ENCODE results near the gene MSI2.
A peak's percentile ranks its signal among the peaks of the same experiment; 100 is the strongest.

Gene MSI2

GRCh38 chr17:57416369-57416768 is 160.0 kb downstream of the MSI2 start:
- DNase-seq = no peak
- in situ Hi-C loops (cut with MboI; ENCODE audit: low pct_unique_long_range_greater_than_20kb, low sequenced_read_pairs) = no loop called here

GRCh38 chr17:57417956-57418355 is 161.6 kb downstream of the MSI2 start:
- no peak for DNase-seq
- in situ Hi-C loops (cut with MboI; ENCODE audit: low pct_unique_long_range_greater_than_20kb, low sequenced_read_pairs) = no loop called here

GRCh38 chr17:57418463-57419246 is 162.3 kb downstream of the MSI2 start:
- in situ Hi-C loops (cut with MboI; ENCODE audit: low pct_unique_long_range_greater_than_20kb, low sequenced_read_pairs) = no loop called here

GRCh38 chr17:57419940-57420550 is 163.7 kb downstream of the MSI2 start:
- DNase-seq = no peak
- in situ Hi-C loops (cut with MboI; ENCODE audit: low pct_unique_long_range_greater_than_20kb, low sequenced_read_pairs) = no loop called here

More at GRCh38 chr17:57418463-57419246, 162.3 kb downstream of the MSI2 start:
- DNase-seq = no peak

- DNase-seq = no peak
- in situ Hi-C loops (cut with MboI; ENCODE audit: low pct_unique_long_range_greater_than_20kb, low sequenced_read_pairs) = no loop called here
These were observed 164.7 kb downstream of the MSI2 start for GRCh38 chr17:57420734-57421717.

- in situ Hi-C loops (cut with MboI; ENCODE audit: low pct_unique_long_range_greater_than_20kb, low sequenced_read_pairs) = no loop called here
- no peak for DNase-seq
These were observed 166.3 kb downstream of the MSI2 start for GRCh38 chr17:57422574-57423164.

- in situ Hi-C loops (cut with MboI; ENCODE audit: low pct_unique_long_range_greater_than_20kb, low sequenced_read_pairs) = no loop called here
- no peak for DNase-seq
These were observed 167.2 kb downstream of the MSI2 start for GRCh38 chr17:57423541-57423940.

GRCh38 chr17:57424273-57424672 is 167.9 kb downstream of the MSI2 start:
- no peak for DNase-seq
- in situ Hi-C loops (cut with MboI; ENCODE audit: low pct_unique_long_range_greater_than_20kb, low sequenced_read_pairs) = no loop called here

- DNase-seq = peak; percentile 57
These were observed 168.5 kb downstream of the MSI2 start for GRCh38 chr17:57424777-57425188.

GRCh38 chr17:57425431-57425830 is 169.1 kb downstream of the MSI2 start:
- in situ Hi-C loops (cut with MboI; ENCODE audit: low pct_unique_long_range_greater_than_20kb, low sequenced_read_pairs) = no loop called here
- no peak for DNase-seq

More at GRCh38 chr17:57424777-57425188, 168.5 kb downstream of the MSI2 start:
- in situ Hi-C loops (cut with MboI; ENCODE audit: low pct_unique_long_range_greater_than_20kb, low sequenced_read_pairs) = no loop called here

GRCh38 chr17:57425903-57426880 is 169.9 kb downstream of the MSI2 start:
- in situ Hi-C loops (cut with MboI; ENCODE audit: low pct_unique_long_range_greater_than_20kb, low sequenced_read_pairs) = no loop called here
- no peak for DNase-seq

- in situ Hi-C loops (cut with MboI; ENCODE audit: low pct_unique_long_range_greater_than_20kb, low sequenced_read_pairs) = no loop called here
These were observed 173.6 kb downstream of the MSI2 start for GRCh38 chr17:57429966-57430365.

GRCh38 chr17:57431415-57431814 is 175.1 kb downstream of the MSI2 start:
- no peak for DNase-seq
- in situ Hi-C loops (cut with MboI; ENCODE audit: low pct_unique_long_range_greater_than_20kb, low sequenced_read_pairs) = no loop called here

More at GRCh38 chr17:57429966-57430365, 173.6 kb downstream of the MSI2 start:
- no peak for DNase-seq

GRCh38 chr17:57432507-57433277 is 176.4 kb downstream of the MSI2 start:
- DNase-seq = no peak
- in situ Hi-C loops (cut with MboI; ENCODE audit: low pct_unique_long_range_greater_than_20kb, low sequenced_read_pairs) = no loop called here

GRCh38 chr17:57433452-57433851 is 177.1 kb downstream of the MSI2 start:
- no peak for DNase-seq
- in situ Hi-C loops (cut with MboI; ENCODE audit: low pct_unique_long_range_greater_than_20kb, low sequenced_read_pairs) = no loop called here

- in situ Hi-C loops (cut with MboI; ENCODE audit: low pct_unique_long_range_greater_than_20kb, low sequenced_read_pairs) = no loop called here
- no peak for DNase-seq
These were observed 178.0 kb downstream of the MSI2 start for GRCh38 chr17:57434361-57434760.

- in situ Hi-C loops (cut with MboI; ENCODE audit: low pct_unique_long_range_greater_than_20kb, low sequenced_read_pairs) = no loop called here
- DNase-seq = no peak
These were observed 180.2 kb downstream of the MSI2 start for GRCh38 chr17:57436565-57436964.
